ENCODE data around the gene FHIT.

- TF ChIP-seq POLR2AphosphoS5 (IDR thresholded peaks at IDR 0.05; ENCODE audit: low read depth, low read length) (no peak), RAD21 (IDR thresholded peaks at IDR 0.05; ENCODE audit: low read length) (no peak), TAF1 (IDR thresholded peaks at IDR 0.05; ENCODE audit: borderline replicate concordance, low read depth, low read length) (no peak), SIN3A (IDR thresholded peaks at IDR 0.05; ENCODE audit: borderline replicate concordance, low read depth, low read length) (no peak), CTCF (IDR thresholded peaks at IDR 0.05) (no peak), NRF1 (IDR thresholded peaks at IDR 0.05; ENCODE audit: low read depth, low read length) (no peak), ZBTB33 (IDR thresholded peaks at IDR 0.05; ENCODE audit: borderline replicate concordance, low read depth) (no peak), MAX (IDR thresholded peaks at IDR 0.05; ENCODE audit: low read depth) (no peak), ELF1 (IDR thresholded peaks at IDR 0.05) (no peak), EZH2phosphoT487 (IDR thresholded peaks at IDR 0.05; ENCODE audit: borderline replicate concordance, low read depth) (no peak), MXI1 (IDR thresholded peaks at IDR 0.05; ENCODE audit: low read depth, low read length) (no peak), YY1 (IDR thresholded peaks at IDR 0.05; ENCODE audit: low read depth) (no peak)
- TF ChIP-seq, protein P1, sequence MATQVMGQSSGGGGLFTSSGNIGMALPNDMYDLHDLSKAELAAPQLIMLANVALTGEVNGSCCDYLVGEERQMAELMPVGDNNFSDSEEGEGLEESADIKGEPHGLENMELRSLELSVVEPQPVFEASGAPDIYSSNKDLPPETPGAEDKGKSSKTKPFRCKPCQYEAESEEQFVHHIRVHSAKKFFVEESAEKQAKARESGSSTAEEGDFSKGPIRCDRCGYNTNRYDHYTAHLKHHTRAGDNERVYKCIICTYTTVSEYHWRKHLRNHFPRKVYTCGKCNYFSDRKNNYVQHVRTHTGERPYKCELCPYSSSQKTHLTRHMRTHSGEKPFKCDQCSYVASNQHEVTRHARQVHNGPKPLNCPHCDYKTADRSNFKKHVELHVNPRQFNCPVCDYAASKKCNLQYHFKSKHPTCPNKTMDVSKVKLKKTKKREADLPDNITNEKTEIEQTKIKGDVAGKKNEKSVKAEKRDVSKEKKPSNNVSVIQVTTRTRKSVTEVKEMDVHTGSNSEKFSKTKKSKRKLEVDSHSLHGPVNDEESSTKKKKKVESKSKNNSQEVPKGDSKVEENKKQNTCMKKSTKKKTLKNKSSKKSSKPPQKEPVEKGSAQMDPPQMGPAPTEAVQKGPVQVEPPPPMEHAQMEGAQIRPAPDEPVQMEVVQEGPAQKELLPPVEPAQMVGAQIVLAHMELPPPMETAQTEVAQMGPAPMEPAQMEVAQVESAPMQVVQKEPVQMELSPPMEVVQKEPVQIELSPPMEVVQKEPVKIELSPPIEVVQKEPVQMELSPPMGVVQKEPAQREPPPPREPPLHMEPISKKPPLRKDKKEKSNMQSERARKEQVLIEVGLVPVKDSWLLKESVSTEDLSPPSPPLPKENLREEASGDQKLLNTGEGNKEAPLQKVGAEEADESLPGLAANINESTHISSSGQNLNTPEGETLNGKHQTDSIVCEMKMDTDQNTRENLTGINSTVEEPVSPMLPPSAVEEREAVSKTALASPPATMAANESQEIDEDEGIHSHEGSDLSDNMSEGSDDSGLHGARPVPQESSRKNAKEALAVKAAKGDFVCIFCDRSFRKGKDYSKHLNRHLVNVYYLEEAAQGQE (IDR thresholded peaks at IDR 0.05; ENCODE audit: low read depth, low read length), result no peak
These were observed 5.9 kb upstream of the FHIT start for GRCh38 chr3:61257148-61257547.
